T-helper 2 cell treated with Interferon-gamma antibody and Interleukin-4, amounts not matched to agents 5 μg/mL and 100 μg/mL, for 36 hours (primary cell): ENCODE results near the gene SCN8A.
A peak's percentile ranks its signal among the peaks of the same experiment; 100 is the strongest.

Experiments
- DNase-seq: peaks from one replicate; pipeline ENCODE4 v3.0.0; 2021; ENCODE audit warnings: low spot score
- H3K27ac Mint-ChIP-seq: one replicate; pipeline ENCODE4 v1.8.0; 2021; ENCODE audit warnings: mild to moderate bottlenecking, mixed read lengths
- H3K27me3 Mint-ChIP-seq: one replicate; pipeline ENCODE4 v1.8.0; 2021; ENCODE audit warnings: low read depth, mixed read lengths
- H3K36me3 Mint-ChIP-seq: one replicate; pipeline ENCODE4 v1.8.0; 2021; ENCODE audit warnings: low read depth, mixed read lengths
- H3K4me1 Mint-ChIP-seq: one replicate; pipeline ENCODE4 v1.8.0; 2021; ENCODE audit warnings: low read depth, mixed read lengths
- H3K4me3 Mint-ChIP-seq: one replicate; pipeline ENCODE4 v1.8.0; 2022; ENCODE audit warnings: mild to moderate bottlenecking, moderate library complexity, mixed read lengths
- H3K9me3 Mint-ChIP-seq: one replicate; pipeline ENCODE4 v1.8.0; 2021; ENCODE audit warnings: mixed read lengths

SCN8A gene

DNA sequence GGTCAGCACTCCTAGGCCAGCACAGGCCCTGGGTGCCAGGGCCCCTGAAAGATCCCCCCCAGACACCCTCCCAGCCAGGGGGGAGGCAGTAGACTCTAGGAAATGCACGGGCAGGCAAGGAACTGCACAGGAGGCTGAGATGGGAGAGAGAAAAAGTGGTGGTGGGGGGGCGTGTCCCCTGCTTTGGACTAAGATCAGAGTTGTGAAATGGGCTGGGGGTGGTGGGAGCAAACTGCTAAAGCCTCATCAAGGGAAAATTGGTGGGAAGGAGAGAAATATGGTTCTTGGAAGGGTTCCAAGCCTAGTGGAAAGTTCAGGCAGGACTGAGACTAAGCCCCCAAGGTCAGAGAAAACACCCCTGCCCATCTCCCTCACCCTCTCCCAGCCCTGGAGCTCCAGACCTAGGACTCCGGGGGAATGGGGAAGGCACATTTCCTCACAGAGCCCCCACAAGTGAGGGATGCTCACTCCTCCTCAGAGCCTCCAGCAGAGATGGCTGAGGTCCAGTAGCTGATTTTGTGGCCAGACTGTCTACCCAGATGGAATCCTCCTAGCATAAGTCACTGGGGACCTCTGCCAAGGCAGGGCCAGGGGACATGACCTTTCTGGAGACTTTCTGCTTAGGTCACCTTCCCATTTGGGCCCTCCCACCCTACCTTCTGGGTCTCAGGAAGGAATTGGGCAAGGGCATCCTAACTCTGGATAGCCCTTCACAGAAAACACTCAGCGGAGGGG is 227.7 kb downstream of the SCN8A start:
- Mint-ChIP-seq H3K4me3 (no peak overlapping the region), H3K27ac (no peak overlapping the region), H3K36me3 (no peaks in the 10 kb centered on the region), H3K27me3 (peaks cover 56% of the 10 kb centered on the region), H3K9me3 (no peaks in the 10 kb centered on the region), H3K4me1 (peaks cover 4% of the 10 kb centered on the region)
- DNase-seq, result no peak

DNA sequence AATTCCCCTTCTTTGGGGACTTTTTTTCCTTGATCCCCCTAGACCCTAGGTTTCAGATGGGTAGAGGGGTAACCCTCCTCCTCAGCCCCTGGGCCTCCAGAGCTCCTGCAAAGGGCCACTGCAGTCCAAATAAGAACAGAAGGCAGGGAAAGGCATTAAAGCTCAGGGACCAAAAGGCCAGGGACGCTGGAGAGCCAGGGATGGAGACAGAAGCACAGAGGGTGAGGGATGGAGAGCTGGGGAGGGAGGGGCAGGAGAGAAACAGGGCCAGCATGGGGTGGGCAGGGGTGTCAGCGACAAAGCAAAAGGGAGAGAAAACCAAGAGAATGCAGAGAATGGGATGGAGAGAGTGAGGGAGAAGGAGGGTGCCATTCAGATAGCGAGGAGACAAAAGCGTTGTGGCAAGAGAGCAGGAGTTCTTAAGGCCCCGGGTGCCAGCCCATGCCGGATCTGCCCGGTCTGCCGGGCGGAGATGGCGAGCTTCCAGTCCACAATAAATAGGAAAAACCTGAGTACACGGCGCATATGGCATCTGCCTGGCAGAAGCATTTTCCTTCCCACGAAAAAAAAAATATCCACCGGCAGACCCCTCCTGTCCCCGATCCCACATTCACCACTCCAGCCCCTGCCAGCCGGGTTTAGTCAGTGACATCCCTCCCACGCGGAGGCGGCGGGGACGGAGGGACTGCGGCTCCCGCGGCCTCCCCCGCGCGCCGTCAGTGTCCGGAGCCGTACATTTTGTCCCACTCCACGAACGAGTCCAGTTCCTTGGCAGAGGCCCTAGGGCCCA is 228.9 kb downstream of the SCN8A start:
- peaks cover 54% of the 10 kb centered on the region for H3K27me3 Mint-ChIP-seq
- DNase-seq, result no peak
- peaks cover 4% of the 10 kb centered on the region for H3K4me1 Mint-ChIP-seq
- no peaks in the 10 kb centered on the region for H3K36me3 Mint-ChIP-seq
- H3K4me3 Mint-ChIP-seq, result peak overlapping the region; percentile 71
- peak overlapping the region; percentile 8 for H3K27ac Mint-ChIP-seq
- H3K9me3 Mint-ChIP-seq, result no peaks in the 10 kb centered on the region

DNA sequence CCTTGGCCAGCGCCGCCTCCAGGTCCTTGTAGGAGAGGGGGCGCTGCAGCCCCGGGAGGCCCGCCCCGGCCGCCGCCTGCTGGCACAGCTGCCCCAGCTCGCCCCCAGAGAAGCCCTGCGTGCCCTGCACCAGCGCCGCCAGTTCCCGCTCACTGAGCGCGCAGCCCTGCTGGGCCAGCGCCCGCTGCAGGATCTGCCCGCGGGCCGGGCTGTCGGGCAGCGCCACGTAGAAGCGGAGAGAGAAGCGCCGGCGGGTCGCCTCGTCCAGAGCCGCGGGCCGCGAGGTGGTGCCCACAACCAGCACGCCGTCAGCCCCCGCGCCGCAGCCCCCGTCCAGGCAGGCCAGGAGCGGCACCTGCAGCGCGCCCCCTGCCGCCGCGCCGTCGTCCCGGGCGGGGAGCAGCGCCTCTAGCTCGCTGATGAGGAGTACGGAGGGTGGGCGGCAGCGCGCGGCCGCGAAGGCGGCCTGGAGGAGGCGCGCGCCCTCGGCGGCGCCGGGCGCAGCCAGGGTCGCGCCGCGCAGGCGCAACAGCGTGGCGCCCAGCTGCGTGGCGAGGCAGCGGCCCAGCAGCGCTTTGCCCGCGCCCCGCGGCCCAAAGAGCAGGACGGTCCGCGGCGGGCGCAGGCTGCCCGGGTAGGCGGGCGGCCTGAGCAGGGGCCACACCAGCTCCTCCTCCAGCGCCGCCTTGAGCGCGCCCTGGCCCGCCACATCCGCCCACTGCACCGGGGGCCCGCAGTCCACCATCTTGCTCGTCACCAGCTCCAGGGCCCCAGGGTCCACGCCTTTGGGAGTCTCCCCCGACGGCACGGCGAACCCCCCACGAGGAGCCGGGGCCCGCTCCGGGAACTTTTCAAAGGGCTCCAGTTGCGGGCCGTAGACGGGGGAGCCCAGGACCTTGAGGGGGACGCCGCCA is 229.8 kb downstream of the SCN8A start:
- DNase-seq, result peak; percentile 83
- Mint-ChIP-seq H3K36me3 (no peaks in the 10 kb centered on the region), H3K27me3 (peaks cover 46% of the 10 kb centered on the region), H3K9me3 (no peaks in the 10 kb centered on the region), H3K4me3 (peak overlapping the region; percentile 18), H3K4me1 (peaks cover 4% of the 10 kb centered on the region), H3K27ac (no peak overlapping the region)

DNA sequence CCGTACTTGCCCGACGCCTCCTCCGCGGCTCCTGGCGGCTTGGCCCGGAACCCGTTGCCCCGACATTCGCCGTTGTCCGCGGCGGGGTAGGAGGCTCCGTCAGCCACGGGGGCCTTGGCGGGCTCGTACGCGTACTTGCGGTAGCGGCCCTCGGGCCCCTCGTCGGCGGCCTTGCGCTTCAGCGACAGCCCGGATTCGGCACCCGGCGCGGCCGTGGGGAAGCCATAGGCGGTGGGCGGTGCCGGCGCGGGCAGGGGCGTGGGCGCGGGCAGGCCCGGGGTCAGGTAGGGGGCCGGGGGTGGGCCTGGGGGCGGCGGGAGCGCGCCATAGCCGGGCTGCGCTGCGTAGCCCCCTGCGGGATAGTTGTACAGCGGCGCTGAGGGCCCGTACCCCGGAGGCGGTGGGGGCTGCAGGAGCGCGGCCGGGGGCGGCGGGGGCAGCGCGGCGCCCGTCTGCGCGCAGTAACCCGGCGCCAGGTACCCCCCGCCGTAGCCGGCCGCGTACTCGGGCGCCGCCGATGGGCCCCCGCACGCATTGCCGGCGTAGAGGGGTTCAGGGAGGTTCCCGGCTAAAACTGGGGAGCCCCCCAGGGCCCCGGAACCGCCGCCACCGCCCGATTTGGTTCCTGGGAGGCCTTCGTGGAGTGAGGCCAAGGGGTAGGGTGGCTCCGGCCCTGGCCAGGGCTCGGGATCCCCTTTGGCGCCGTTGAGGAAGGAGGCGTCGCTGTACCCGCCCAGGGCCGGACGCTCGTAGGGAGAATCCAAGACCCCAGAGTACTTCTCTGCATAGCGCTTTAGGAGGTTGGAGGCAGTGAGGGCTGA is 230.6 kb downstream of the SCN8A start:
- peaks cover 37% of the 10 kb centered on the region for H3K27me3 Mint-ChIP-seq
- H3K36me3 Mint-ChIP-seq, result no peaks in the 10 kb centered on the region
- peak overlapping the region; percentile 18 for H3K4me3 Mint-ChIP-seq
- DNase-seq, result no peak
- no peaks in the 10 kb centered on the region for H3K9me3 Mint-ChIP-seq
- peaks cover 4% of the 10 kb centered on the region for H3K4me1 Mint-ChIP-seq
- H3K27ac Mint-ChIP-seq, result no peak overlapping the region

DNA sequence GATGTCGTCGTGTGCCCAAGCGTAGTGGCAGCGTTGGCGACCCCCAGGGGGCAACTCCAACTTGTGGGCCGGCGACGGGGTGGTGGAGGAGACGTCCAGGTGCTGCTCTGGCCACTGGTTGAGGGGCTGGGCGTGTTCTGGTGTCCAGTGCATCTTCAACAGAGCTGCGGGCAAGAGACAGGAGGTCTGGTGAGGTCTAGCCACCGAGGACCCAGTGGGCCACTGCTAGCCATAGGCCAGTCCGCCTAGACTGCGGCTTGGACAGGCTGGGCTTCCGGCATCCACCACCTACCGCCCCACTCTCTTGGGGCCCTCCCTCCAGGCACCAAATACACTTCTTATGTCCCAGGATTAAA is 231.2 kb downstream of the SCN8A start:
- no peak overlapping the region for H3K27ac Mint-ChIP-seq
- no peak overlapping the region for H3K4me3 Mint-ChIP-seq

DNA sequence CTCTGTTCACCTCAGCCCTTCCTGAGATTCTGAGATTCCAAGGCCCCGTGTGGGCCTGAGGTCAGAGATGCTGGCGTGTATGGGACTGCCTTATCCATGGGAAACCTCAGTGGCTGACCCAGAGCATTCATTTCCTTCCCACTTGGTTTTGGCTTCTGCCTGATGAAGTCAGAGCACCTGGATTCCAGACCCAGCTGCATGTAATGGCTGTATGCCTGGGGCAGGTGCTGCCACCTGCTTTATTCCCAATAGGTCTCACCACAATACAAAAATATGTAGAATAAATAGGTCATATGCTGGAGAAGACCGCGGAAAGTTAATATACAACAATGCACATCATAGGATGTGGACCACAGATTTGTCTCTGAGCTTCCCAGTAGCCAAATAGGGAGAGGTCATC is 231.9 kb downstream of the SCN8A start:
- Mint-ChIP-seq H3K9me3 (no peaks in the 10 kb centered on the region), H3K27me3 (peaks cover 26% of the 10 kb centered on the region), H3K27ac (no peak overlapping the region), H3K4me1 (peaks cover 11% of the 10 kb centered on the region), H3K36me3 (no peaks in the 10 kb centered on the region), H3K4me3 (no peak overlapping the region)
- no peak for DNase-seq

More for the DNA sequence above, 231.2 kb downstream of the SCN8A start:
- no peak for DNase-seq
- H3K9me3 Mint-ChIP-seq, result no peaks in the 10 kb centered on the region
- H3K27me3 Mint-ChIP-seq, result peaks cover 31% of the 10 kb centered on the region
- H3K4me1 Mint-ChIP-seq, result peaks cover 4% of the 10 kb centered on the region
- H3K36me3 Mint-ChIP-seq, result no peaks in the 10 kb centered on the region

DNA sequence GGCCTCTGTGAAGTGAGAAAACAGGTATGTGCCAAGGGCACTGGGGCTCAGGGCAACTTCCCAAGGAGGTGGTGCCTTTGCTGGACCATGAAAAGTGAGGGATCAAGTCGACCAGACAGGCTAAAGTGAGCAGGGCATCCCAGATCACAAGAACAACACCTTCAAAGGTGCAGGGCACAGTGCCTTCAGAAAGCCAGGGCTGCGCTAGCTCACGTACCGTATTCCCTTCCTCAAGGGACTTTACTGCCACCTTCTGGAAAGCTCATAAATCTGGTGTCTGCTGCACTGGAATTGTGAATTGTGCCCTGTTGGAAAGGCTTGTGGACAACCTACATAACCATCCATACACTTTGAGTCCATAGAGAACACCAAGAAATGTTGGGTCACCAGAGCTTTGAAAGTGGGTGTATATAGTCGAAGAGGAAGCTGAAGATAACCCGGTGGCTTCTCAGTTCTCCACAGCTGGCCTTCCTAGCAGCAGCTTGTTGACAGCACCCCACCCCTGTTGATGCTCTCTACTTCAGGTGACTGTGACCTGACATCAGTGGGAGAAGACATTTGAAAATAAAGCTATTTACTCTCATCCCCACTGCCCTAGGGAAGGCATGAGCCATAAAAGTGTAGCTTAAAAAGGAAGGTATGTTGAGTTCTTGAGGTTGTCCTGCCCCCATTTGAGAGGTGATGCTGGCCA is 233.0 kb downstream of the SCN8A start:
- Mint-ChIP-seq H3K4me1 (peaks cover 19% of the 10 kb centered on the region), H3K4me3 (no peak overlapping the region), H3K27ac (no peak overlapping the region), H3K9me3 (no peaks in the 10 kb centered on the region), H3K27me3 (peaks cover 17% of the 10 kb centered on the region), H3K36me3 (no peaks in the 10 kb centered on the region)
- DNase-seq, result peak; percentile 19

DNA sequence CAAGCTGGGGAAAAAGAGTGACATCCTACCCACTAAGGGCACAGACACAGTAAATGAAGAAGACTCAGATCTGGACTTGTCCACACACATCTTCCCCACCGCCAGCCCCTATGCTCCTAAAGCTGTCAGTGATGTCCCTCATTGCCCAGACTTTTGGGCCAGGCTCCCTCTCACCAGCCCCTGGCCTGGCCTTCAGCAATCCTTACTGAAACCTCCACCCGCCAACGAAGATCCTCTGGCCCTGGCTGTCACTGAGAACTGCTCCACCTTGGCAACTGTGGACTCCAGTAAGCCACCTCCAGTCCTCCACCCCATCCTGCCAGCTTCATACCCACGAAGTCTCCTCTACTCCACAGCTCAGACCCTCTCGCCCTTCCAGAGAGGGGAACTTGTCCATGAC is 234.2 kb downstream of the SCN8A start:
- no peak overlapping the region for H3K4me3 Mint-ChIP-seq
- H3K36me3 Mint-ChIP-seq, result no peaks in the 10 kb centered on the region
- no peak overlapping the region for H3K27ac Mint-ChIP-seq
- peaks cover 15% of the 10 kb centered on the region for H3K4me1 Mint-ChIP-seq
- no peak for DNase-seq
- peaks cover 12% of the 10 kb centered on the region for H3K27me3 Mint-ChIP-seq
- no peaks in the 10 kb centered on the region for H3K9me3 Mint-ChIP-seq

DNA sequence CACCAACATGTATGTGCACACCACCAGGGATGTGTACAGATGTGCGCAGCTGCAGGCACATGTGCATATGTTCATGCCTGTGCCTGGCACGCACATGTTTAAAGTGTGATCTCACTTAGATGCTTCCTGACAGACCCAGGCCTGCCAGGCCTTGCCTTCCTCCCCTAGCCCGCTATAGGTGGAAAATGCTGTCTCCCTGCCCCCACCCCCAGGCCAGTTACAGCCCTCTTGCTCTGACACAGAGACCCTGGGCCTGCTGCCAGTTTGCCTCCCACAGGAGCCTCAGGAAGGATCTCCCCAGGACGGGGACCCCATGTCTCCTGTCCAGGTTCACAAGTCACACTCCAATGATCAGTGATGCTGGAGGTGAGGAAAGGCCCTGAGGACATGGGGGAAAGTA is 235.8 kb downstream of the SCN8A start:
- peaks cover 15% of the 10 kb centered on the region for H3K4me1 Mint-ChIP-seq
- H3K27me3 Mint-ChIP-seq, result peaks cover 15% of the 10 kb centered on the region
- no peak overlapping the region for H3K27ac Mint-ChIP-seq
- no peak overlapping the region for H3K4me3 Mint-ChIP-seq
- no peak for DNase-seq
- H3K9me3 Mint-ChIP-seq, result no peaks in the 10 kb centered on the region
- H3K36me3 Mint-ChIP-seq, result no peaks in the 10 kb centered on the region

DNA sequence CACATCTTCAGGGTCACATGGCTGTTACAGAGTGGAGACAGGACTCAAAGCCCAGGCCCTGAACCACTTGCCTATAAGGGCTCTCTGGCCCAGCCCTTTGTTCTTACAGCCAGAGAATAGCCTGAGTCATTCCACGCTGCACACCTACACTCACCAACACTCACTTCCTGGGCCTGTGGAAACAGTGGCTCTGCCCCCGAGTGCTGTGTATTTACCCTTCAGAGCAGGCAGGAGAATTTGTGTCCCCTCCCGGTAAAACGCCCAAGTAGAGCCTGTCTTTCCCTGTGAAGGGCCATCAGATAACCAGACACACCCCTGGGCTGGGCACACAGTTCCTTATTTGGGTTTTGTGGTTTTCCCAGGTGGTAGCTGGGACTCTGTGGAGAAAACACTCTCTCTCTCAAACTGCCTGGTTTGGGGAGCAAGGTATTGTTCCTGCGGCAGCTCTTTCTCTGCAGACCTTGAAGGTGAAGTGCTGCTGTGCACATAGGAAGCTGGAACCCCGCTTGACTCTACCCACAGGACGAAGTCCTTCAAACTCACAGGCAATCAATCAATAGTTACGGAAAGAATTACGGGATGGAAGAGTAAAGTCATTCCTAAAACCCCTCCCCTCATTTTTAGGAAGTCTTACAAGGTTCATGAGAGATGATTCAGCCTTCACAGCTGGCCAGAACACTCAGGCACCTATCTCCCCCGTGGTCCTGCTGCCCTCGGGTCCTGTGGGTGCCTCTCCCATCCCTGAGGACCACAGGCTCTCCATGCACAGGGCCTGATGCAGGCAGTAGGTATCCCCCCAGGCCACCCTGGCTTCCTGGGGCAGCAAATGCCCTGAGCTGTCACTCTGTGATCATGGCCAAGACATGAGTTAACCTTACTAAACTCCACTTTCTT is 237.1 kb downstream of the SCN8A start:
- H3K36me3 Mint-ChIP-seq, result no peaks in the 10 kb centered on the region
- peaks cover 16% of the 10 kb centered on the region for H3K27me3 Mint-ChIP-seq
- peak overlapping the region; percentile 47 for H3K27ac Mint-ChIP-seq
- peaks cover 24% of the 10 kb centered on the region for H3K4me1 Mint-ChIP-seq
- no peaks in the 10 kb centered on the region for H3K9me3 Mint-ChIP-seq
- no peak overlapping the region for H3K4me3 Mint-ChIP-seq
- DNase-seq, result peak; percentile 73

DNA sequence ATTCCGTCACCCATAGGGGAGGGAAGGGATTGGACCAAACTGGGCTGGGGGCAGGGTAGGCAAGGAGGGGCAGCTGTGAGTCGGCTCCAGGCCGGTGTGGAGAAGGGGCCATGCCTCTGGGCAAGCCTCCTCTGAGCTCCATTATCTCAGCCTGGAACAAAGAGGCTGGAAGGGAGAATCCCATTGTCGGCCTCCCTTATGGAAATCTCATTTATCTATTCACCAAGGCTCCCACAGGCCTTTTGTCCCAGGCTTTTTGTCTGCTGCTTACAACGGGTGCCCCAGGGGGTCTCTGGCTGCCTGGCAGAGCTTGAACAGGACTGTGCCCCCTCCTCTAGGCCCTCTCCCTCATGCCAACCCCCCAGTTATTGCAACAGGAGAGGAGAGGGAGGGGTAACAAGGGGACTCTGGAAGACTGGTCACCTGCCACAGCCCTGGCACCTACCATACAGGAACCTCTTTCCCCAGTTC is 238.0 kb downstream of the SCN8A start:
- Mint-ChIP-seq H3K4me1 (peaks cover 30% of the 10 kb centered on the region), H3K27ac (no peak overlapping the region), H3K9me3 (no peaks in the 10 kb centered on the region), H3K4me3 (no peak overlapping the region), H3K27me3 (peaks cover 24% of the 10 kb centered on the region), H3K36me3 (no peaks in the 10 kb centered on the region)
- DNase-seq, result no peak

DNA sequence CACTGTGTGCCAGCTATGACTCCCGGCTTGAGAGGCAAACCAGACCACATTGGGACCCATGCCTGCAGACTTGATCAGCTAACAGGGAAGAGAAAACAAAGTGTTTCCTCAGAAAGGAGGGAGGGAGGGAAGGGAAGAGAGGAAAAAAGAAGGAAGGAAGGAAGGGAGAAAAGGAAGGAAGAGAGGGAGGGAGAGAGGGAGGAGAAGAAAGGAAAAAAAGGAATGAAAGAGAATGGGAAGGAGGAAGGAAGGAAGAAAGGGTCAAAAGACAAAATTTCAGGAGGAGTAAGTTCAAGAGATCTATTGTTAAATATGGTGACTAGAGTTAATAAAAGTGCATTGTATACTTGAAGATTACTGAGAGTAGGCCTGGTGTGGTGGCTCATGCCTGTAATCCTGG is 238.6 kb downstream of the SCN8A start:
- DNase-seq, result no peak
- Mint-ChIP-seq H3K4me1 (peaks cover 30% of the 10 kb centered on the region), H3K9me3 (no peaks in the 10 kb centered on the region), H3K4me3 (no peak overlapping the region), H3K27me3 (peaks cover 29% of the 10 kb centered on the region), H3K27ac (no peak overlapping the region), H3K36me3 (no peaks in the 10 kb centered on the region)
